GM21737 (cell line): ENCODE measurements around the gene SPINT4.
"Not testable (repeated sequence)": the region's sequence is repeated elsewhere in the genome, so short reads cannot be mapped to it uniquely, and the experiment has no call there.

ENCODE experiments used
- ATAC-seq: cut with Tn5 transposase; IDR thresholded peaks from one replicate; pipeline ENCODE4 v1.9.1; 2021; ENCODE audit warnings: mild to moderate bottlenecking, moderate library complexity; ENCODE audit not compliant: unreplicated experiment

Gene SPINT4

GRCh38 chr20:45764618-45765282, 42.6 kb downstream of the SPINT4 start:
- ATAC-seq, result not testable (repeated sequence)

DNA sequence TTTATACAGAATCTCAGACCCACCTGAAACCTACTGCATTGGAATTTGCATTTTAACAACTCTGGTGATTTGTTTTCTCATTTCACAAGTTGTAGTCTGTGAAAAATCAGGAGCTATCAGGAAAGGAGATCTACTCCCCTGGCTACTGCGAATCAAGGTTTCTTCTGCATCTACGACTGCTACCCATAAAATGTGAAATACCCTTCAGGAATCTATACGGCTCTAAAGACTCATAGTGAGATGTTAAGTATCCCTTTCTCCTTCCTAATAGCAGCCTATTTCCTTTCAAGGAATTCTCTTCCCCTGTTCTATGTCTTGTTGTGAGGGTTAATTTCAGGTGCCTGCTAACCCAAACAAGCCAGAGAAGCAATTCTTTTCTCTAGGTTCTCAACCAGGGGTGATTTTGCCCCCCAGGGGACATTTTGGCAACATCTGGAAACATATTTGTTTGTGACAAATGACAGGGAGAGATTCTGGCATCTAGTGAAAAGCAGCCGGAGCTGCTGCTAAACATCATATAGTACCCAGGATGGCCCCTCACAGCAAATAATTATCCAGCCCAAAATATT, 43.2 kb downstream of the SPINT4 start:
- no peak for ATAC-seq

- ATAC-seq, result no peak
Measured at GRCh38 chr20:45765980-45766379, 43.8 kb downstream of the SPINT4 start.

DNA sequence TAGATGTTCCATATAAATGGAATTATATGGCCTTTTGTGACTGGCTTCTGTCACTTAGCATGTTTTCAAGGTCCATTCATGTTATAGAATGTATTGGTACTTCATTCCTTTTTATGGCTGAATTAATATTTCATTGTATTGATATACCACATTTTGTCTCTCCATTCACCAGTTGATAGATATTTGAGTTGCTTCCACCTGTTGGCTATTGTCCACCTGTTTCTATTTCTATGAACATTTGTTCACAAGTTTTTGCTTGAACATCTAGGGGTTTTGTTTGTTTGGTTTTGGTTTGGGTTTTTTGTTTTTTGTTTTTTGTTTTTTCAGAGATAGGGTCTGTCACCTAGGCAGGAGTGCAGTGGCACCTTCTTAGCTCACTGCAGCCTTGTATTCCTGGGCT, 46.3 kb downstream of the SPINT4 start:
- no peak for ATAC-seq

DNA sequence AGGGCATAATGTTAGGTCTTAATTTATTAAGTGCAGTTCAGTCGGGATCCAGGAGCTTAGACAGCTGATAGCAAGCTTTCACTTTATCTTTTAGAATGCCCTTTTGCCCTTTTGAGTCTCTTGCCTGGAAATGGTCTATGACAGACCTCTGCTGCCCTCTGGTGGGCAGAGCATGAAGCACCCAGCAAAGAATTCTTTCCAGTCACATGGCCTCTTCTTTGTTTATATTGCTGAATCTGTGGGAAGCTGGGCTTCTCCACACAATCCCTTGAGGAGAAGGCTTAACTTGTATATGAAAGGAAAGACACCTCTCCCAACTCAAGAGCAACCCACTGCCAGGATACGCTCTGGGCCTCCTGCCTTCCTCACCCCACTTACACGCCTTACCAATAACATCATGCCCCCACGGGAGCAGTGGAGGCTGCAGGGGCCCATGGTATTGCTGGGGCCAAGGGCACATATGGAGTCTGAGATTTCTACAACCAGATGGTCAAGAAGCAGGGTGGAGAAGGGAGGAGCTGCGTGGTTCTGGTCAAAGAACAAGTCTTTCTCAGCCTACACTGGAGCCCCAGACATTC, 49.1 kb downstream of the SPINT4 start:
- ATAC-seq, result peak; percentile 68

DNA sequence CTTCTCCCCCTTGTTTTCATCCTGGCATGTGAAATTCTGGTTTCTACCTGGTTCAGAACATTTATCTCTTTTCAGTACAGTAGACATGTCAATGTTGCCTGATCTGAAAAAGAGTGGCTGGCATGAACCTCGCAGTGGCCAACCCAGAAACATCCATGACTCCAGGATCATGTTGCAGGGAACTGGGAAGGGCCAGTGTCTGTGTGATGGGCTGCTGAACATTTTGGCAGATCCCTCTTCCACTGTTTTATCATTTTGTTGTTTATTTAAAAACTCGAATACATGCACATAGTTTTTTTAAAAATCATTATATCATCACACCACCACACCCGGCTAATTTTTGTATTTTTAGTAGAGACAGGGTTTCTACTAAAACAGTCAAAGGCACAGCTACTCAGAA, 50.5 kb downstream of the SPINT4 start:
- ATAC-seq, result no peak

DNA sequence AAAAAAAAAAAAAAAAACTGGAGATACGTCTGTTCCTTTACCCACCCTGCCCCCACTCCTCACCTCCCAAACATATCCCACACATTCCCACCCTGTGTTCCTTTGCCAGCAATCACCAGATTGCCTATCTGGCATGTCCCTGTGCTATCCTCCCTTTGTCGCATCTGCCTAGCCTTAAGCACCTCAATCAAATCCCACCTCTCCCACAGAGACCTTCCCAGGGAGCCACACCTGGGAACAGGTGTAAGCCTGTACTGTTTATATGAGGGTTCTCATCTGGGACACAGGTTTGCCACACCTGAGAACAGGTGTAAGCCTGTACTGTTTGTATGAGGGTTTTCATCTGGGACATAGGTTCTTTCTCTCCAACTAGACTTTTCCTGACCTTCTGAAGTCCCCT, 52.8 kb downstream of the SPINT4 start:
- no peak for ATAC-seq

DNA sequence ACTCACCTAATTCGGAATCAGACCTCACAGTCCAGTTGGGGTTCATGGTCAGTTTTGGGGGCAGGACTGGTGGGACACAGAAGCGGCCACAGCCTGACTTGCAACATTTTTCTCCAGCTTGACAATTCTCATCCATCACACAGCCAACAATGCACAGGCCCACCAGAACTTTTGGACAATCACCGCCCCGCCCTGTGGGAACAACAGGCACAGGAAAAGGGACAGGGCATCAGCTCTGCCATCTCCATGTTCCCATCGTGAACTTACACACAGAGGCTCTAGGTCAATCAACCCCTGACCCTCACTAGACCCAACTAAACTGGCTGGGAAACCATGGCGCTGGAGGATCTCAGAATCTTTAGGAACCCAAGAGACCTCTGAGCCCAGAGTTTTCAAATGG, 53.3 kb downstream of the SPINT4 start:
- ATAC-seq, result no peak
